ENCODE results near the gene CAP1. TPM values are rescaled to one million over a fixed set of nuclear protein-coding genes. Genes with fewer than 3 reads are reported as not detected.

The CAP1 gene
- total and polyA plus RNA-seq, 10 donors, result 124 to 608 (median 348) TPM

- Histone ChIP-seq H3K27ac (peak overlapping the region in 4 of 8 donors; percentile 19 to 90 (median 52)), H3K27me3 (replicated peaks in 1 of 7) (no peaks in the 10 kb centered on the region), H3K9me3 (no peaks in the 10 kb centered on the region), H3K36me3 (peaks cover 3 to 59% (median 47%) of the 10 kb centered on the region in 6 donors), H3K4me3 (no peak overlapping the region), H3K4me1 (peaks cover 7 to 52% (median 28%) of the 10 kb centered on the region in 6 donors)
- no peak for DNase-seq
- WGBS, 5 donors, result 88 to 97% (median 95%) methylated on average over 2 of the region's 2 CpGs
- intact Hi-C loops (cut with DNase I; ENCODE audit: low total_unique reads), result no loop called here
- TF ChIP-seq CTCF (IDR thresholded peaks at IDR 0.05 in 8 of 11, conservative IDR thresholded peaks at IDR 0.05 in 3 of 11), result no peak
Observed at GRCh38 chr1:40092241-40092640, 51.7 kb downstream of the CAP1 start.

- H3K36me3 ChIP-seq, result peaks cover 3 to 51% (median 43%) of the 10 kb centered on the region in 6 donors
- intact Hi-C loops (cut with DNase I; ENCODE audit: low total_unique reads), result no loop called here
- peak overlapping the region in 5 of 8 donors; percentile 71 to 90 (median 78) for H3K27ac ChIP-seq
- no peaks in the 10 kb centered on the region for H3K9me3 ChIP-seq
- H3K27me3 ChIP-seq (replicated peaks in 1 of 7), result no peaks in the 10 kb centered on the region
- no peak for DNase-seq
- peaks cover 13 to 59% (median 34%) of the 10 kb centered on the region in 6 donors for H3K4me1 ChIP-seq
- no peak overlapping the region for H3K4me3 ChIP-seq
- 47 to 66% (median 58%) methylated on average over 6 of the region's 6 CpGs for WGBS, 5 donors
- TF ChIP-seq POLR2A (IDR thresholded peaks at IDR 0.05), result no peak
- TF ChIP-seq CTCF (IDR thresholded peaks at IDR 0.05 in 8 of 11, conservative IDR thresholded peaks at IDR 0.05 in 3 of 11), result no peak
- TF ChIP-seq POLR2AphosphoS5 (IDR thresholded peaks at IDR 0.05), result no peak
Observed at GRCh38 chr1:40092706-40093639, 52.4 kb downstream of the CAP1 start.

GRCh38 chr1:40094466-40095110 is 54.1 kb downstream of the CAP1 start:
- H3K27ac ChIP-seq, result peak overlapping the region in 7 of 8 donors; percentile 5 to 90 (median 72)
- H3K9me3 ChIP-seq, result no peaks in the 10 kb centered on the region
- intact Hi-C loops (cut with DNase I; ENCODE audit: low total_unique reads), result no loop called here
- WGBS, 5 donors, result 57 to 62% (median 59%) methylated on average over 4 of the region's 4 CpGs
- no peak for TF ChIP-seq CTCF (IDR thresholded peaks at IDR 0.05 in 8 of 11, conservative IDR thresholded peaks at IDR 0.05 in 3 of 11)
- peaks cover 0 to 35% (median 28%) of the 10 kb centered on the region in 6 donors for H3K36me3 ChIP-seq
- H3K27me3 ChIP-seq (replicated peaks in 1 of 7), result no peaks in the 10 kb centered on the region
- H3K4me3 ChIP-seq, result peak overlapping the region in 3 of 8 donors; percentile 4 to 97 (median 11)
- peaks cover 13 to 59% (median 34%) of the 10 kb centered on the region in 6 donors for H3K4me1 ChIP-seq
- DNase-seq, result no peak

GRCh38 chr1:40095806-40096205 is 55.3 kb downstream of the CAP1 start:
- H3K4me3 ChIP-seq, result peak overlapping the region in 3 of 8 donors; percentile 64 to 97 (median 76)
- intact Hi-C loops (cut with DNase I; ENCODE audit: low total_unique reads), result no loop called here
- no peaks in the 10 kb centered on the region for H3K27me3 ChIP-seq (replicated peaks in 1 of 7)
- WGBS, 5 donors, result 74 to 92% (median 83%) methylated on average over 3 of the region's 3 CpGs
- H3K27ac ChIP-seq, result peak overlapping the region in 4 of 8 donors; percentile 71 to 90 (median 80)
- DNase-seq, result no peak
- peaks cover 13 to 59% (median 34%) of the 10 kb centered on the region in 6 donors for H3K4me1 ChIP-seq
- no peaks in the 10 kb centered on the region for H3K9me3 ChIP-seq
- peaks cover 0 to 23% (median 16%) of the 10 kb centered on the region in 6 donors for H3K36me3 ChIP-seq
- TF ChIP-seq POLR2AphosphoS5 (IDR thresholded peaks at IDR 0.05), result no peak
- no peak for TF ChIP-seq POLR2A (IDR thresholded peaks at IDR 0.05)
- TF ChIP-seq CTCF (IDR thresholded peaks at IDR 0.05 in 8 of 11, conservative IDR thresholded peaks at IDR 0.05 in 3 of 11), result no peak
